Erythroblast (primary cell): ENCODE data around the gene MAP1S.

ENCODE experiments used
- GATA1 ChIP-seq: IDR thresholded peaks from 2 replicates; pipeline ENCODE4 v1.6.1; 2011; ENCODE audit warnings: low read depth, mild to moderate bottlenecking, control low read depth, low read length, moderate library complexity
- POLR2A ChIP-seq: IDR thresholded peaks from 2 replicates; pipeline ENCODE4 v1.6.1; 2011; ENCODE audit warnings: mild to moderate bottlenecking, low read length

GRCh38 chr19:17722655-17723240 lies 3.5 kb downstream of the MAP1S start:
- TF ChIP-seq POLR2A, result no peak
- no peak for TF ChIP-seq GATA1
